Trophoblast cell (in vitro differentiated cells and primary cell): ENCODE results near the gene IER5.

Experiments
- DNase-seq, 2 donors: peaks; one replicate each; pipeline ENCODE4 v3.0.0-alpha.2; 2016
- H2AFZ ChIP-seq: 2 replicates; pipeline ENCODE4 v1.6.1; 2013; ENCODE audit warnings: low read length, moderate library complexity, mild to moderate bottlenecking; ENCODE audit not compliant: insufficient read depth, poor library complexity
- H2AK5ac ChIP-seq: 2 replicates; pipeline ENCODE4 v1.6.1; 2013; ENCODE audit warnings: mild to moderate bottlenecking, low read length
- H2BK120ac ChIP-seq: 2 replicates; pipeline ENCODE4 v1.6.1; 2013; ENCODE audit warnings: low read length, mild to moderate bottlenecking, moderate library complexity; ENCODE audit not compliant: insufficient read depth, poor library complexity
- H2BK12ac ChIP-seq: 2 replicates; pipeline ENCODE4 v1.6.1; 2013; ENCODE audit warnings: mild to moderate bottlenecking, low read length, moderate library complexity
- H2BK5ac ChIP-seq: 2 replicates; pipeline ENCODE4 v1.6.1; 2013; ENCODE audit warnings: low read length, low read depth, moderate library complexity, mild to moderate bottlenecking; ENCODE audit not compliant: poor library complexity
- H3K14ac ChIP-seq: 2 replicates; pipeline ENCODE4 v1.6.1; 2013; ENCODE audit warnings: mild to moderate bottlenecking, low read length
- H3K18ac ChIP-seq: 2 replicates; pipeline ENCODE4 v1.6.1; 2013; ENCODE audit warnings: mild to moderate bottlenecking, low read length
- H3K23ac ChIP-seq: 2 replicates; pipeline ENCODE4 v1.6.1; 2013; ENCODE audit warnings: low read length
- H3K27ac ChIP-seq: 2 replicates; pipeline ENCODE4 v1.5.1; 2013; ENCODE audit warnings: low read depth, mild to moderate bottlenecking, inconsistent platforms, low read length, moderate library complexity
- H3K27me3 ChIP-seq: 2 replicates; pipeline ENCODE4 v1.6.1; 2013; ENCODE audit warnings: inconsistent platforms, mild to moderate bottlenecking, low read length, moderate library complexity; ENCODE audit not compliant: insufficient read depth
- H3K36me3 ChIP-seq, 2 experiments: 1 replicate in 1 of 2; 2 replicates in 1 of 2; pipeline ENCODE4 v1.6.1; 2013; ENCODE audit warnings: low read length in 2 of 2, mild to moderate bottlenecking in 2 of 2, moderate library complexity in 1 of 2; ENCODE audit not compliant: insufficient read depth in 2 of 2, control insufficient read depth in 1 of 2
- H3K4ac ChIP-seq: 2 replicates; pipeline ENCODE4 v1.6.1; 2013; ENCODE audit warnings: low read depth, mild to moderate bottlenecking, low read length, moderate library complexity
- H3K4me1 ChIP-seq, 2 experiments: 1 replicate in 1 of 2; 2 replicates in 1 of 2; pipeline ENCODE4 v1.6.1; 2013; ENCODE audit warnings: low read length in 2 of 2, mild to moderate bottlenecking in 2 of 2, moderate library complexity in 1 of 2; ENCODE audit not compliant: insufficient read depth in 2 of 2, control insufficient read depth in 1 of 2
- H3K4me2 ChIP-seq: 2 replicates; pipeline ENCODE4 v1.6.1; 2013; ENCODE audit warnings: inconsistent platforms, mild to moderate bottlenecking, low read length, moderate library complexity
- H3K4me3 ChIP-seq: 2 replicates; pipeline ENCODE4 v1.5.1; 2013; ENCODE audit warnings: mild to moderate bottlenecking, low read depth, low read length, inconsistent platforms
- H3K79me1 ChIP-seq: one replicate; pipeline ENCODE4 v1.6.1; 2013; ENCODE audit warnings: low read length
- H3K79me2 ChIP-seq: 2 replicates; pipeline ENCODE4 v1.6.1; 2013; ENCODE audit warnings: low read length, mild to moderate bottlenecking; ENCODE audit not compliant: control insufficient read depth, insufficient read depth, poor library complexity
- H3K9ac ChIP-seq: 2 replicates; pipeline ENCODE4 v1.6.1; 2013; ENCODE audit warnings: mild to moderate bottlenecking, low read length
- H3K9me3 ChIP-seq: 2 replicates; pipeline ENCODE4 v1.6.1; 2013; ENCODE audit warnings: low read depth, mild to moderate bottlenecking, control low read depth, inconsistent platforms, low read length; ENCODE audit not compliant: insufficient read depth
- H4K12ac ChIP-seq: 2 replicates; pipeline ENCODE4 v1.6.1; 2013; ENCODE audit warnings: low read depth, mild to moderate bottlenecking, low read length, moderate library complexity
- H4K8ac ChIP-seq: 2 replicates; pipeline ENCODE4 v1.6.1; 2013; ENCODE audit warnings: low read depth, mild to moderate bottlenecking, low read length, moderate library complexity
- H4K91ac ChIP-seq: one replicate; pipeline ENCODE4 v1.6.1; 2013; ENCODE audit warnings: low read depth, mild to moderate bottlenecking, low read length, moderate library complexity
- WGBS: extraction: QIAGEN DNeasy Blood & Tissue Kit; methylation state at CpG from one replicate; pipeline ENCODE4 v1.1.7; 2013; ENCODE audit warnings: missing lambda C conversion rate; ENCODE audit not compliant: insufficient read length, insufficient coverage; ENCODE audit errors: extremely low coverage; 5-methylcytosine and 5-hydroxymethylcytosine counted together

The IER5 gene

DNA sequence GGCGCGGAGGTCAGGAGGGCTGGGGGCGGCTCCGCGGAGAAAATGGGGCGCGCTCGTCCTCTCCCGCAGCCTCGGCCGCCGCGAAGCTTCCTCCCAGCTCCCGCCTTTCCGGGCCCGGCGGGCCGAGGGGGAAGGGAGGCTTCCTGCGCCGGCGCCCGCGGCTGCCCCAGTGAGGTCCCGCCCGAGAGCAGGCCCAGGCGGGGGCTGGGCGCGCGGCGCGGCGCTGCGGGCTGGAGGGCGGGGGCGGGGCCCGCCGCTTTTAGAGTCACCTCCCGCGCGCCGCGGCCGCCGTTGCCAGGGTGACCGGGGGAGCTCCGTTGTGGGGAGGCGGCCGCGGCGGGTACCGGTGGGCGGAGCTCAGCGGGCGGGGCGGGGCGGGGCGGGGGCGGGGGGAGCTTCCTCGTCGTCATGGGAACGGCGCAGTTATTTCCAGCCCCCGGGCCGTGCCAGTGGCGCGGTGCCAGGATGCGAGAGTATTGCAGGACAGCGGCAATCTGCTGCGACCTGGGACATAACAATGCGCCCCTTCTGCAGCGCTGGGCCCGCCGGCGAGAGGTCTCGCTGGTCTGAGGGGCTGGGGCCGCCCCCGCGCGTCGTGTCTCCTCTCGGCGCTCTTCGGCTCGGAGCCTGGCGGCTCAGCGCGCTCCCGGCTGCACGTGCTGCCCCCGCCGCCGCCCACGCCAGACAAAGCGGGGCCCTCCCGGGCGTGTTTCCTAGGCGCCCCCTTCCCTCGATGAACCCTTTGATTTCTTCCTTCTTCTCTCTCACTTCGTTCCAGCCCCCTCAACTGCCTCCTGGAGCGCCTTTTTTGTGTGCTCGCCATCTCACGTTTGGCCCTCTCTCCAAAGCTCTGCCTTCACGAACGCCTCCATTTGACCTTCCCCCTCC lies 16.9 kb downstream of the IER5 start:
- peak overlapping the region; percentile 99 for H3K18ac ChIP-seq
- no peaks in the 10 kb centered on the region for H3K27me3 ChIP-seq
- peak overlapping the region; percentile 74 for H3K4me3 ChIP-seq
- peaks cover 8% of the 10 kb centered on the region for H3K79me2 ChIP-seq
- H2BK5ac ChIP-seq, result peak overlapping the region; percentile 82
- H3K14ac ChIP-seq, result peak overlapping the region; percentile 98
- peak overlapping the region; percentile 88 for H3K4ac ChIP-seq
- no peak overlapping the region for H3K23ac ChIP-seq
- no peaks in the 10 kb centered on the region for H3K36me3 ChIP-seq
- H2AFZ ChIP-seq, result peak overlapping the region; percentile 85
- peak overlapping the region; percentile 94 for H2BK12ac ChIP-seq
- H4K8ac ChIP-seq, result peak overlapping the region; percentile 73
- H3K4me1 ChIP-seq, result peaks cover 18 to 24% of the 10 kb centered on the region in 2 experiments
- no CpG with 5 or more reads among the region's 104 CpGs for WGBS
- peak overlapping the region; percentile 96 for H2BK120ac ChIP-seq
- H3K79me1 ChIP-seq, result peaks cover 25% of the 10 kb centered on the region
- peak overlapping the region; percentile 98 for H3K4me2 ChIP-seq
- peak overlapping the region; percentile 99 for H4K91ac ChIP-seq
- H3K27ac ChIP-seq, result peak overlapping the region; percentile 68
- H3K9ac ChIP-seq, result peak overlapping the region; percentile 34
- peak overlapping the region; percentile 95 for H4K12ac ChIP-seq
- H2AK5ac ChIP-seq, result peak overlapping the region; percentile 98
- peak; percentile 82 to 95 for DNase-seq
- H3K9me3 ChIP-seq, result no peaks in the 10 kb centered on the region

DNA sequence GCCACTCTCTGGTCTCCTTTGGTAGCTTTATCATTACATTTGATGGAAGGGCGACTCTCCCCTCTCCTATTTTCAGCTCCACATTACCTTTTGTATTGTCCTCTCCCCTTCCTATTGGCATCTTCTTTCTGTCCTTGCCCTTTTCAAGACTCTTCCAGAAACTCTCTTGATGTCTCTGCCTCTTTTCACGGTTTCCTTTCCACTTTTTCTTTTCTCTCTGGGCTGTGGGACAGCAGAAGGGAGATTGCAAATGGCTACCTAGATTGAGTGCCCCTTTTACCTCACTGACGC lies 17.5 kb downstream of the IER5 start:
- Histone ChIP-seq H3K23ac (no peak overlapping the region), H3K18ac (no peak overlapping the region), H3K27ac (no peak overlapping the region), H4K91ac (peak overlapping the region; percentile 27), H3K14ac (peak overlapping the region; percentile 22), H3K4me3 (no peak overlapping the region), H3K79me1 (peaks cover 24% of the 10 kb centered on the region), H4K12ac (no peak overlapping the region), H3K27me3 (no peaks in the 10 kb centered on the region), H3K4ac (no peak overlapping the region), H3K9me3 (no peaks in the 10 kb centered on the region), H3K4me1 (peaks cover 16 to 21% of the 10 kb centered on the region in 2 experiments), H2BK5ac (no peak overlapping the region), H3K9ac (no peak overlapping the region), H4K8ac (peak overlapping the region; percentile 66), H2BK120ac (peak overlapping the region; percentile 48), H3K36me3 (no peaks in the 10 kb centered on the region), H2AK5ac (no peak overlapping the region), H3K4me2 (peak overlapping the region; percentile 98), H2BK12ac (peak overlapping the region; percentile 67), H2AFZ (no peak overlapping the region), H3K79me2 (peaks cover 8% of the 10 kb centered on the region)
- no peak for DNase-seq
- WGBS, result no CpG with 5 or more reads among the region's 3 CpGs

DNA sequence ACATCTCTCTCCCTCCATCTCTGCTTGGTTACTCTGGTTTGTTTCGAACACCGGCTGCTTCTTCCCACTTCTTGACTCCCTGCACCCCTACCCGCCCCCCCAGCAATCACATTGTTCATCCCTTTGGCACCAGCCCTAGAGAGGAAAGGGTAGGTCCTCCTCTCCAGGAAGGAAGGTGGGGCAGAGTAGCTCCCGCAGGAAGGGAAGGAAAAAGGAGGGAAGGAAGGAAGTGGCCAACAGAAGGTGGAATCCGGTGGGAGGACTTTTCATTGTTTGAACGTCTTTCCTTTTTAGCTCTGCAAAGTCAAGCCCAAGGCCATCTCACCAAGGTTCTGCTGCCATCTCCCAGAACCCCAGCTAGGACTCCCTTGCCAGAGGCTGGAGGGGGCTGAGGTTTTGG lies 18.0 kb downstream of the IER5 start:
- Histone ChIP-seq H2BK120ac (no peak overlapping the region), H3K9me3 (no peaks in the 10 kb centered on the region), H2BK12ac (no peak overlapping the region), H3K14ac (no peak overlapping the region), H3K36me3 (no peaks in the 10 kb centered on the region), H3K4me1 (peaks cover 14 to 17% of the 10 kb centered on the region in 2 experiments), H3K18ac (no peak overlapping the region), H3K27ac (no peak overlapping the region), H2BK5ac (no peak overlapping the region), H2AK5ac (no peak overlapping the region), H3K4ac (no peak overlapping the region), H2AFZ (no peak overlapping the region), H4K8ac (no peak overlapping the region), H3K79me1 (peaks cover 21% of the 10 kb centered on the region), H3K4me3 (no peak overlapping the region), H4K91ac (no peak overlapping the region), H3K27me3 (no peaks in the 10 kb centered on the region), H3K23ac (no peak overlapping the region), H3K79me2 (peaks cover 6% of the 10 kb centered on the region), H3K9ac (no peak overlapping the region), H4K12ac (no peak overlapping the region), H3K4me2 (no peak overlapping the region)
- DNase-seq, result no peak
- WGBS, result no CpG with 5 or more reads among the region's 6 CpGs

DNA sequence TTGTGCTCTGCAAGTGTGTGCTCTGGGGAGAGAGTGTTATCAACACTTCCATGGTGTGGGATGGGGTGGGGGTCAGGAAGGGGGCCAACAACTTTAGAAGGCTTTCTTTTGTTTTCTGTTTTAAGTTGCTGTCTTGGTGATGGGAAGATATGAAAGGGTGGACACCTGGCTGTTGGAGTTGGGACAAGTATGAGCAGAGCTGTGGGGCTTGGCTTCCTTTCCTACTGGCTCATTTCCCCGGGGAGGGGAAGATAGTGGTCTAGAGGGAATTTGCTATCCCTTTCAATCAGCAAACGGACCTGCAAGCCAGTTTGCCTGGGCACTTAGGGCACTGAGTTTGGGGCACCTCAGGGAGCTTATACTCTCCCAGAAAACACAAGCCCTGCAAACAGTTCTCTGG lies 19.2 kb downstream of the IER5 start:
- no peak overlapping the region for H2AFZ ChIP-seq
- H3K14ac ChIP-seq, result no peak overlapping the region
- no peak overlapping the region for H2BK120ac ChIP-seq
- H3K4me3 ChIP-seq, result no peak overlapping the region
- no peak overlapping the region for H2BK5ac ChIP-seq
- no peaks in the 10 kb centered on the region for H3K36me3 ChIP-seq
- H2BK12ac ChIP-seq, result no peak overlapping the region
- H3K23ac ChIP-seq, result no peak overlapping the region
- WGBS, result no CpG with 5 or more reads among the region's 2 CpGs
- no peaks in the 10 kb centered on the region for H3K27me3 ChIP-seq
- H3K9me3 ChIP-seq, result no peaks in the 10 kb centered on the region
- no peak overlapping the region for H3K4ac ChIP-seq
- H3K4me1 ChIP-seq, result peaks cover 13 to 20% of the 10 kb centered on the region in 2 experiments
- H3K18ac ChIP-seq, result no peak overlapping the region
- no peak overlapping the region for H4K12ac ChIP-seq
- peaks cover 6% of the 10 kb centered on the region for H3K79me2 ChIP-seq
- H4K8ac ChIP-seq, result no peak overlapping the region
- no peak overlapping the region for H2AK5ac ChIP-seq
- no peak overlapping the region for H4K91ac ChIP-seq
- no peak overlapping the region for H3K27ac ChIP-seq
- DNase-seq, result no peak
- peaks cover 17% of the 10 kb centered on the region for H3K79me1 ChIP-seq
- H3K4me2 ChIP-seq, result no peak overlapping the region
- H3K9ac ChIP-seq, result no peak overlapping the region
